Stimulated activated CD8-positive, alpha-beta memory T cell treated with anti-CD3 and anti-CD28 coated beads, Interleukin-12 subunit alpha, Interleukin-12 subunit beta, amount 100 ng/mL, for 1 hour (primary cell): ENCODE data around the gene RRAS2.

Experiments used
- DNase-seq: peaks from one replicate; pipeline ENCODE4 v3.0.0-alpha.2; 2020; ENCODE audit warnings: low read depth

RRAS2 gene

DNA sequence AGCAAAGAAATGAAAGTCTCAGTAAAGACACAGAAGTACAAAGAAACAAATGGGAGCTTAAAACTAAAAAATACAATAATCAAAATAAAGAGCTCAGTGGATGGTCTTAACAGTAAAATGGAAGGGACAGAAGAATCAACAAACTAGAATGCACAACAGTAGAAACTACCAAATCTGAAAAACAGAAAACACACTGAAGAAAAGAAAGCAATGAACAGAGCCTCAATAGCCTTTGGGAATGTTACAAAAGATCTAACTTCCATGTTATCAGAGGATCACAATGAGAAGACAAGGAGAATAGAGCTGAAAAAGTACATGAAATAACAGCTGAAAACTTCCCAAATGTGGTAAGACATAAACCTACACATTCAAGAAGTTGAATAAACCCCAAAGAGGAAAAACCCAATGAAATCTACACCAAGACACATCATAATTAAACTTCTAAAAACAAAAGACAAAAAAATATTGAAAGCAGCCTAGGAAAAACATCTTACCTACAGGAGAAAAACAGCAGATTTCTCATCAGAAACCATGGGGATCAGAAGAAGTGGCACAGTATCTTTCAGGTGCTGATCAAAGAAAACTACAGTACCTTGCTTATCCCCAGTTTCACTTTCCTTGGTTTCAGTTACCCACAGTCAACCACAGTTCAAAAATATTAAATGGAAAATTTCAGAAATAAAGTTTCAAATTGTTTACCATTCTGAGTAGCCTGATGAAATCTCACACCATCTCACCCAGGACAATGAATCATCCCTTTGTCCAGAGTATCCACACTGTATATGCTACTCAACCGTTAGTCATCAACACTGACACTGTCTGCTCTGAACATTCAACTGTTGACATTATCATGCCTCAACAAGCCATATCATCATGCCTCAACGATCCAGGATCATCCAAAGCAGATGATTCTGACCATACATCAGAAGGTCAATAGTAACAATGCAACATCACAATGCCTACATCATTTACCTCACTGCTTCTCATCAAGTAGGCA, 22.2 kb downstream of the RRAS2 start:
- no peak for DNase-seq

DNA sequence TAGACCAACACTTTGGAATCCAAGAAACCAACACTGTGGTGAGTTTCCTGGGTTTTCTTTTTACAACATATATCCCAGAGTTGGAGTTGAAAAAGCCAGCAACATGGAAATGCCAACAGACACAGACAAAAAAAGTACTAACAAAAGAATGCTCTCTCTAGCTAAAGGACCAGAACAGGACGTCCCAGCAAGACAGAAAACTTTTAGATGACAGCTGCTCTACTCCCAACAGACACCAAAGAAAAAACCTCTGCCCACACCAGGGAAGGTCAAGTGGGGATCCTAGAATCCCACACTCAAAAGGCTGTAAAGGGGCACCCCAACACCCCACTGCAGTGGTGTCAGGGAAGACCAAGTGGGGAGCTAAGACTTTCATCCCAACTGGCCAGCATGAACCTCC, 23.3 kb downstream of the RRAS2 start:
- DNase-seq = no peak

DNA sequence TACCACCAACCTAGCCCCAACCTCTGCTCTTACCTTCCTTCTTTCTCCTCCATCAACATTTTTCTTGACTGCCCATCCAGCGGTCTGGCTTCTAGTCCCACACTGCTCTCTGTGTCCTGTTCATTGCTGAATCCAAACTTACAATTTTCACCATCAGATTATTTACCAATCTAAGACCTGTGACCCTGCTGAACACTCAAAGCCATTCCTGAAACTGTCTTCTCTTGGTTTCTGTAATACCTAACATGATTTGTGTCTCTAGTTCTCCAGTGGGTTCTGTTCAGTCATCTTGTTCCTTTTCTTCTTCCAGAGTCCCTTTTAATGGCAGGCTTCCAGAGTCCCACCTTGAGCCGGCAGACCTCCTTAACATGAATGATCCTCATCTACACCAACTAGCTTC, 24.1 kb downstream of the RRAS2 start:
- DNase-seq = no peak

DNA sequence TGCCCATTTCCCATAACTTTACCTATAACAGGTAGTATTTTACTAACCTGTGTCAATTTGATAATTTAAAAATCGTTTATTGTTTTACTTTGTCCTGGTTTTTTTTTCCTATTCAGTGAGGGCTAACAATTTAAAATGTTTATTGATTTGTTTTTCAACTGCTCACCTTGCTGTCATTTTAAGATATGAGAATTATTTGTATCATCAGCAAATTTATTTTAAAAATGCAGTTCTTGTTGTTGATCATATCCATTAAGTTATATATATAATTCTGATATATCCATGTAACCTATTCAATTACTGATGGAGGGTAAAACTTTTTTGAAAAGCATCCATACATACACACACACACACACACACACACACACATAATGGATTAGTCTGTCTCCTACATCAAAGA, 24.8 kb downstream of the RRAS2 start:
- DNase-seq = no peak

DNA sequence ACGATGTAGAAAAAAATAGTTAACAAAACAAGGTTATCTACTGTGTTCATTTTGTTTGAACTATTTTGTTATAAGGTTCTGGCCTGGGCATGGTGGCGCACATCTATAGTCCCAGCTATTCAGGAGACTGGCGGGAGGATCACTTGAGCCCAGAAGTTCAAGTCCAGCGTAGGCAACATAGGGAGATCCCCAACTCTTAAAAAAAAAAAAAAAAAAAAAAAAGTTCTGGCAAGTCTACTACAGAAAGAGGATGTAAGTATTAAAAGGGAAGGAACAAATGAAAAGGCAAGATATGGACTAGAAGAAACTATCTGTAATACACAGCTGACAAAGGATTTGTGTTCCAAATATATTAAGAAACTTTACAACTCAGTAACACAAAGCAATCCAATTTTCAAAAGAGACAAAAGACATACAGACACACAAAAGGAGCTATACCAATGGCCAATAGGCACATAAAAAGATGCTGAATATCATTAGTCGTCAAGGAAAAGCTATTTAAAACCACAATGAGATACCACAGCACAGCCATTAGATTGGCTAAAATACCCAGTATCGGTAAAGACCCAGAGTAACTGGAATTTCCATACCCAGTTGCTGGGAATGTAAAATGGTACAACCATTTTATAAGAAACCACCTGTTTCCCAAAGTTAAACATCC, 27.4 kb downstream of the RRAS2 start:
- DNase-seq = no peak

DNA sequence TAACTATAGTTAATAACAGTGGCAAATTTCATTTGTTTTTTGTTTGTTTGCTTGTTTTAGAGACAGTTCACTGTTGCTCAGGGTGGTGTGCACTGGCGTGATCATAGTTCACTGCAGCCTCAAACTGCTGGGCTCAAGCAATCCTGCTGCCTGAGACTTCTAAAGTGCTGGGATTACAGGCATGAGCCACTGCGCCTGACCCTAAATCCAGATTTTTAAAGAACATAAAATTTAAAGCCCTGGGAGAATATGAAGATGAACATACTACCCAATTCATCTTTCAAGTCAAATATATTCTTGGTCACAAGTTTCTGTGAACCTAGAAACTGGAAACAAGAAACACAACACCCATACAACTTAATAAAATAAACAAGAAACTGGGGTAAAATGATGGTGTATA, 28.1 kb downstream of the RRAS2 start:
- DNase-seq = no peak

DNA sequence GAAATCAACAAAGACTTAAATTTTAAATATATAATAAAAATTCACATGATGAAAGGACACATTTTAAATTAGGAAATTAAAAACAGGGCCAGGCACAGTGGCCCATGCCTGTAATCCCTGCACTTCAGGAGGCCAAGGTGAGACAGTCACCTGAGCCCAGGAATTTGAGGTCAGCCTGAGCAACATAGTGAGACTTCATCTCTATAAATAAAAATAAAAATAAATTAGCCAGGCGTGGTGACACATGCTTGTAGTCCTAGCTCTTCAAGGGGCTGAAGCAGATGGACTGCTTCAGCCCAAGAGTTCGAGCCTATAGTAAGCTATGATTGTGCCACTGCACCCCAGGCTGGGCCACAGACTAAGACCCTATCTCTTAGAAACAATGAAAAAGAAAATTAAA, 29.3 kb downstream of the RRAS2 start:
- no peak for DNase-seq

DNA sequence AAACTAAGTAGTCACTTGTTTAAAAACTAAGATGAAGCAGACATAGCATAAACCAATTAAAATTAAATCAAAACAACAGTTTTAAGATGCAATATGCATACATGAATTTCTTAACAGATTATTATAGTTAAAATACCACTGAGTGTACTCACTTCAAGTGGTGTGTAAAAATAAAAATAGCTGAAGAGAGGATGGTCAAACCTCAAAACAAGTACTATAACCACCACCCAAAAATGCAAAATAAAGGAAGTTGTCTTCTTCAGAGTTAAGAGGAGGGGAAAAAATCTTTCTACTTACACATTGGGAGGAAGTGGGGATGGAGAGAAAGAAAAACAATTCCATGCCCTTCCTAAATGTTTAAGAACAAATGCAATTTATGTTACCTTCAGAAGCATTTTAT, 31.9 kb downstream of the RRAS2 start:
- DNase-seq = no peak

DNA sequence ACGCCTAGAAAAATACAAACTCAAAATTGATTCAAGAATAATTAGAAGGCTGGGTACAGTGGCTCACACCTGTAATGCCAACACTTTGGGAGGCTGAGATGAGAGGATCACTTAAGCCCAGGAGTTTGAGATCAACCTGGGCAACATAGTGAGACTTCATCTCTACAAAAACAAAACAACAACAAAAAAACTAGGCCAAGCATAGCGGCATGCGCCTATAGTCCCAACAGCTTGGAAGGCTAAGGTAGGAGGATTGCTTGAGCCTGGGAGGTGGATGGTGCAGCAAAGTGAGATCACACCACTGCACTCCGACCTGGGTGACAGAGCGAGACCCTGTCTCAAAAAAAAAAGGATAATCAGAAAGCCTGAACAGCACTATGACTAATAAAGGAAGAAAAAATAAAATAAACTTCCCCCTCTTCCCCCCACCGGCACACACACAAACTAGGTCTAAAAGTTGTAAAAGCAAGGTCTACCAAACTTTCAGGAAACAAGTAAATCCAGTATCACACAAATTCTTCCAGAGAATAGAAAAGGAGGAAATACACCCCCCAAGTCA, 35.8 kb downstream of the RRAS2 start:
- DNase-seq = no peak

DNA sequence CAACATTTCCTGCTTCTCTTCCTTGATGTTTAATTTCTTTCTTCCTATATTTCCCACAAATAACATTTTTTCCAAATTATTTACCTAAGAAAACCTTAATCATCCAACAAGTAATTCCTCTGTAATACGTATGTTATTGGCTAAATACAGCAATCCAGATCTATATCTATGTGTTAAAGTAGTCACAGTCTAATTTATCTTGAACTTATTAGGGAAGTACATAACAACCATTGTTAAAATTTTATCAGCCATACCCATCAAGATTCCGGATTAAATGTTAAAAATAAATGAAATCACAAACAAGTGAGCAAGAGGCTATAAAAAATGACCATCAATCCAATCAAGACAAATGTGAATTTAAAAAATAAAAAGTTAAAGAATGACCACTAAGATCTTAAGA, 36.5 kb downstream of the RRAS2 start:
- DNase-seq = no peak

DNA sequence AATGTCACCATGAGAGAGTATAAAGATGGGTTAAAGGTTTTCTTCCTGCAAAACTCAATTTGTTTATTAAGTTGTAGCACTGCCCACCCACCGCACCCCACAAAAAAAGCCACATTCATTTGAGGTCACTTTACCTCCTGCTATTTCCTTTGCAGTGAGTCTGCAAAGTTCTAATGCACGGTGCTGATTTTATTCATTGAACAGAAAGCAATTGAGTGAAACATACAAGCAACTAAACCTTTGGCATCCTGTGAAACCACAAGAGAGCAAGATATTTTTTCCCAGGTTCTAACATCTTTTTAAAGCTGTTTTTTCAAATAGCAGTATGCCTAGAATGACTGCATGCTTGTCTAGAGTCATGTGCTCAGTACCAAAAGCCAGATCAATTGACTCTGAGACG, 39.0 kb downstream of the RRAS2 start:
- DNase-seq = no peak

DNA sequence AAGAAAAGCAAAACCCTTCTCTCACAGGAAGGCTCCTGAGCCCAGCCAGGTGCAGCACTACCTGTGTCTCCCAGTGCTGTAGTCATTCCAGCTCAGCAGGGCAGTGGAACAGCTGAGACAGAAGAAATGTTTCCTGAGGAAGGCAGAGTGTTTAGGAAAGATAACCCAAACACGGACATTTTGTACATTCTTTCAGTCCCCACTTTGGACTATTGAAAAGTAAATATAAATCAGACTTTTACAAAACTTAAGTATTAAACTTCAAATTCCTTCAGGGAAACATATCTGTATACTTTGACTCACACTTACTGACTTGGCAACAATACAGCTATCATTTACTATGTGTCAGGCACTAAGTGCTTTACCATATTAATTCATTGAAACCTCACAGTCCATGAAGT, 40.4 kb downstream of the RRAS2 start:
- DNase-seq = no peak

DNA sequence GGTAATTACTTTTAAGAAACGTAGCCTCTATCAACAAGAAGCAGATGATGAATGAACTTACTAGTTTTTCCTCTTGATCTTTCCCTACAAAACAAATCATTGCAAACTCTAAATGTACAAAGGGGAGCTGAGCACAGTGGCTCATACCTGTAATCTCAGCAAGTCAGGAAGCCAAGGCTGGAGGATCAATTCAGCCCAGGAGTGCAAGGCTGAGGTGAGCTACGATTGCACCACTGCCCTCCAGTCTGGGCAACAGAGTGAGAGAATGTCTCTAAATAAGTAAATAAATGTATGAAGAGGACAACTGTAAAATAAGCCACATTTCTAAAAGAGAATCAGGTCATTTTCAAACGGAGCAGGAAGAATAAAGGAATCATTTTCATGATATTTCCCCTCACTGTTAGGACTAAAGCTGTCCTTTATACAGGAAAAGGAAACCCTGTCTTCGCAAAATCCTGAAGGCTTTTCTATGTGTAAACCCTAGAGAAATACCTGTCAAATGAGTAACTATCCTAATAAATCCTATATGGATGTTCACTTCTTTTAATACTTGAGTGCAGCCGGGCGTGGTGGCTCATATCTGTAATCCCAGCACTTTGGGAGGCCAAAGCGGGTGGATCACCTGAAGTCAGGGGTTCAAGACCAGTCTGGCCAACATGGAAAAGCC, 41.2 kb downstream of the RRAS2 start:
- no peak for DNase-seq

DNA sequence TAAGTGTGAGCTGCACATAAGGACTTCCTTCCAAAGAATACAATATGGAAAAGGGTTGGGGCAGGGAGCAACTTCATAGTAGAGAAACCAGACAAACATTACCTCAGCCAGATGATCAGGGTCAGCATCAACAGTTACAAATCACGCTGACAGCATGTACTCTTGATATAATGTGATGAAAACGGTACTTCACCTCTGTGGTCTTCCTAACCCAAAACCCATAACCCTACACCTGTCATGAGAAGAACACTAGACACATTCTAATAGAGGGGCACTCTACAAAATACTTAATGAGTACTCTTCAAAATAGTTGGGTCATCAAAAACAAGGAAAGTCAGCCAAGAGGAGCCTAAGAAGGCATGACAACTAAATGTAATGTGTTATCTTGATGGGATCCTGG, 43.9 kb downstream of the RRAS2 start:
- DNase-seq = no peak

DNA sequence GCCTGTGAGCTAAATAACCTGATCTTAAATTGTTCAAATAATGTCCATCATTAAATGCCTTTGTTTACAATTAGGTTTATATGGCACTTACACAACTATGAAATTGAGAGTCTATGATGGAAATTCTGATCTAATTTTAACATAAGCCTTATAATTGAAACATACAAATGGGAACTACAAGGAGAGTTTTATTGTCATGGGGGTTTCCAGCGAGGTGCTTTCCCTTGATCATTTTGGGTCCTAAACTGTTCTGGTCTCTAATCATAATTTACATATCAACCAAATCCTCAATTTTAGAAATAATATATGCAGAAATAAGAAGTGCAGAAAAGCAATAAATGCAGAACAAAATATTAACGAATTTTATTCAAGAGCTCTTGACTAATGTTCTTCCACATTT, 44.9 kb downstream of the RRAS2 start:
- DNase-seq = no peak

DNA sequence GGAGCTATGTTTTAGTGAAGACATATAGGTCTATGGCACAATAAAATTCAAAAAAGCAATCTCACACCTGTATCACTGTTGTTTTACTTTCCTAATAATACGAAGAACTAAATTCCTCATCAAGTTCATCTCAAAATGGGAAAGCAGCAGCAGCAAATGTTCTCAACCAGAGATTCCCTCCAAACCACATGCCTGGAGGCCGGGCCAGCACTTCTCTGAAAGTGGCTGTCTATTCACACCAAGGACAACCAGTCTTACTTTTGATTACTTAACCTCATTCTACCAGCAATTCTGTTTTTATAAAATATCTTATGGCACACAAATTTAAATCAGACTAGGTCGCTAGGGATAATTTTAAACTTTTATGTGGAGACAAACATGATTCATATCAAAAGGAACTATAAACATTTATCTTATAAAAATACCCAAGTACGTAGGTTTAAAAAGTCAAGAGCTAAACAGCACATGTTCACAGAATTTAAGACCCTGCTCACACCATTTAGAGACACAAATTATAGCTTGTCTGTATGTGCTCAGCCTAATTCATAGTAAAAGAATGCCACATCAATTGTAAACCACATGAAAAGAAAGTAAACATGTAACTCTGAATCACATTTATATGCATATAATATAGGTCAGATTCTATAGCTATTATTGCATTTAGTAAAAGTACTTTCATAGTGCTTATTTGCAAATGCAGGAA, 46.1 kb downstream of the RRAS2 start:
- no peak for DNase-seq

DNA sequence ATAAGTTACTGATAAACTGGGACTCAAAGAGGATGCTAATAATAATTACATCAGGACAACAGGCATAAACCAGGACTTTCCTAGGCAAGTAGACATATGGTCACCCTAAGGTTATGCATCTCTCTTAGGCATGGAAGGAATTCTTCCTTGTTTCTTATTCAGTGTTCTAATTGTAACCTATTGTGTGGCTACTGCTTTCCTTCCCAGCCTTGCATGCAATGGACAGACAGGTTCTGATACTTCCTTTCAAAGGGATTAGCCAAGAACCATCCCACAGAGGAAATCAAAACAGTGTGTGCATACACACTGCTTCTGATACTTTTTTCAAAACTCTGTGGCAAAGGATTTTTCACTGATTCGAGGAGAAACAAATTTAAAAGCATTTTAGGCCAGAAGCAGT, 48.3 kb downstream of the RRAS2 start:
- no peak for DNase-seq

DNA sequence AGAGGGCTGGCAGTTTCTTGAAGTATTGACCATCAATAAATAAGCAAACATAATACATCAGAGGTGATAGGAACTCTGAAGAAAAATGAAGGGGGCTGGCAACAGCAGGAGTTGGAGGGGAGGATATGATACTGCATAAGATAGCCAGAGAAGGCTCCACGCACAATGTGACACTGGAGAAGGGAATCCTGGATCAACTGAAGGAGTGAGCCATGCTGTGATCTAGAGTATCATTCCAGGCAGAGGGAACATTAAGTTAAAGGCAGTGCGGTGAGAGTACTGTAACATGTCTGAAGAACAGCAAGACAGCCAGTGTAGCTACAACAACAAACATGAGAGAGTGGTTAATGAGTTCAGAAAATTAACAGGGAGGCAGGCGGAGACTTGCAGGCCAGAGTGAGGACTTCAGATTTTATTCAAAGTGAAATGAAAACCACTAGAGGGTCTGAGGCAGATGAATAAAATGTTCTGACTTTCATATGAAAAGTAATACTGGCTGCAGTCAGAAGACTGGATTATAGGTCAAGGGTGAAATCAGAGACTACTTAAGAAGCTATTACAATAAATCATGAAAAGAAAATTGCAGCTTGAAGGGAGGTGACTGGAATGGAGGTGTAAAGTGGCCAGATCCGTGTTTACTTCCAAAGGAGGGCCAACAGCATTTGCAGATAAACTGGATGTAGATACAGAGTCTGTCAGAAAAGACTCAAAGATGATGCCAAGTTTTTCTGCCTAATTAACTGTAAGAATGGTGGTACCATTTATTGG, 49.4 kb downstream of the RRAS2 start:
- DNase-seq = no peak

DNA sequence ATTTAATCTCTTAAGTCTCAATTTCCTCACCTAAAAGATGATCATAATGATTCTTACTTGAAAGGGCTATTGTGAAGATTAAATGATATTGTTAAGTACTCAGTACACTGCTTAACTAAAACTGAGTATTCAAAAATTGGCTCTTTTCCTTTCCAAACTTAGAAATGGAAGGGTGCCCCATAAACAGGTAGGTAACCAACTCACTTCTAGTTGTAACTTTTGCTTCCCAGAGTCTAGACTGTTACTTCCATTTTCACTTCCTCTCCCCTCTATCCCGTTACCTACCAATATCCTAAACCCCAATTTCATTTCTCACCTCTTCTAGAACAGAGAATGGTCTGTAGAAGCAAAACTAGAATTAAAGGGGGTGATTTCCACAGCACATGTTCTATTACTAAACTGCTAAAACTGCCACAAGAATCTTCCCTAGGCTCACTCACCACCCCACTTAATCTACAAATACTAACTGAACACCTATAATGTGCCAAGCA, 50.0 kb downstream of the RRAS2 start:
- DNase-seq = no peak

DNA sequence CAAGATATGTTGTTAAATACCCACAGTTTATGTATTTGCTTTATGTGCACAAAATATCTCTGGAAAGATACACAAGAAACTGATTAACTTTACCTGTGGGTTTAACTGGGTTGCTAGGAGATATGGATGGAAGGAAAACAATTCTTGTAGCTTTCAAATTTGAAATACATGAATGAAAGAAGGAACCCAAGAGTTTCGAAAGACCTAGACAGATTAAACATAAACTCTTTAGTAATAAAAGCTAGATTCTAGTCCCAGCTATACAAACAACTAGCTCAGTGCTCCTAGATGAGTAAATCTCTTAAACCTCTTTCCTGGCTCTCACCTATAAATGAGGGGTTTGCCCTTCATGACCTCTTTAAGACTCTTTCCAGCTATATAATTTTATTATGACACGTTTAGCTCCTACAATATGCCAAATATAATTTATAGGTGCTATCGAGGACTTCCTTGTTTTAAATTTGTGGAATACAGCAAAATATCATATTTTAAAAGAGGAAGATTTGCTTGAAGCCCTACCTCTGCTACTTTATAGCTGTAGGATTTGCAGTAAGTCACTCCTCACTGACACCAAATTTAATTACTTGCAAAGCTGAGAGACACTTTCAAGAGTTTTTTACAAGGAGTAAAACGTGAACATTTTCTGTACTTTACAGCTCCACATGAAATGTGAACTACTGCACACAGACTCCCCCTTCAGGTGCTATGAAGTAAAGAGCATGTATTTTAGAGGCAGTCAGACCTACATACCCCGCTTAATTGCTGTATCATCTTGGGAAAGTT, 50.7 kb downstream of the RRAS2 start:
- DNase-seq = no peak
